ENCODE data around the gene TOX2. TPM values are rescaled to one million over a fixed set of nuclear protein-coding genes. Genes with fewer than 3 reads are reported as not detected.

Gene TOX2
- total and polyA plus RNA-seq, 2 donors from 2014 or later: 4.7 to 5.9 TPM

GRCh38 chr20:43971267-43971666 lies 56.6 kb downstream of the TOX2 start:
- Histone ChIP-seq H3K4me3 (ENCODE audit: low read length in 3 of 3) (no peak overlapping the region), H3K27me3 (ENCODE audit: control insufficient read depth, insufficient read depth, low read length) (no peaks in the 10 kb centered on the region), H3K9me3 (ENCODE audit: control insufficient read depth in 2 of 3, insufficient read depth in 1 of 3, low read length in 3 of 3) (no peaks in the 10 kb centered on the region), H3K36me3 (ENCODE audit: control insufficient read depth in 2 of 3, insufficient read depth in 3 of 3, low read length in 3 of 3) (no peaks in the 10 kb centered on the region), H3K9ac (ENCODE audit: low read length in 3 of 3) (no peak overlapping the region), H3K4me1 (ENCODE audit: control insufficient read depth in 2 of 3, insufficient read depth in 2 of 3, low read depth in 1 of 3, low read length in 3 of 3) (no peaks in the 10 kb centered on the region), H3K27ac (ENCODE audit: low read depth in 2 of 2, low read length in 2 of 2) (no peak overlapping the region)
- DNase-seq: peak in 1 of 5 donors; percentile 5
- no peak for FAIRE-seq
- intact Hi-C loops (cut with DNase I): no loop called here
- no peak for TF ChIP-seq CTCF (IDR thresholded peaks at IDR 0.05; ENCODE audit: borderline replicate concordance, extremely low read depth, insufficient read depth)

GRCh38 chr20:43972051-43972450 lies 57.4 kb downstream of the TOX2 start:
- H3K36me3 ChIP-seq (ENCODE audit: control insufficient read depth in 2 of 3, insufficient read depth in 3 of 3, low read length in 3 of 3): no peaks in the 10 kb centered on the region

GRCh38 chr20:43972692-43973091 lies 58.0 kb downstream of the TOX2 start:
- no peak for TF ChIP-seq CTCF (IDR thresholded peaks at IDR 0.05; ENCODE audit: borderline replicate concordance, extremely low read depth, insufficient read depth)
- DNase-seq (no peak), FAIRE-seq (no peak)
- Histone ChIP-seq H3K27ac (ENCODE audit: low read depth in 2 of 2, low read length in 2 of 2) (no peak overlapping the region), H3K4me1 (ENCODE audit: control insufficient read depth in 2 of 3, insufficient read depth in 2 of 3, low read depth in 1 of 3, low read length in 3 of 3) (no peaks in the 10 kb centered on the region), H3K9me3 (ENCODE audit: control insufficient read depth in 2 of 3, insufficient read depth in 1 of 3, low read length in 3 of 3) (no peaks in the 10 kb centered on the region), H3K27me3 (ENCODE audit: control insufficient read depth, insufficient read depth, low read length) (no peaks in the 10 kb centered on the region), H3K9ac (ENCODE audit: low read length in 3 of 3) (no peak overlapping the region), H3K4me3 (ENCODE audit: low read length in 3 of 3) (no peak overlapping the region), H3K36me3 (ENCODE audit: control insufficient read depth in 2 of 3, insufficient read depth in 3 of 3, low read length in 3 of 3) (no peaks in the 10 kb centered on the region)
- intact Hi-C loops (cut with DNase I): no loop called here

More at GRCh38 chr20:43972051-43972450, 57.4 kb downstream of the TOX2 start:
- no peak for TF ChIP-seq CTCF (IDR thresholded peaks at IDR 0.05; ENCODE audit: borderline replicate concordance, extremely low read depth, insufficient read depth)
- H3K4me1 ChIP-seq (ENCODE audit: control insufficient read depth in 2 of 3, insufficient read depth in 2 of 3, low read depth in 1 of 3, low read length in 3 of 3): no peaks in the 10 kb centered on the region
- no peak overlapping the region for H3K4me3 ChIP-seq (ENCODE audit: low read length in 3 of 3)
- DNase-seq (peak in 1 of 5 donors; percentile 16), FAIRE-seq (no peak)
- H3K9ac ChIP-seq (ENCODE audit: low read length in 3 of 3): no peak overlapping the region
- no peaks in the 10 kb centered on the region for H3K27me3 ChIP-seq (ENCODE audit: control insufficient read depth, insufficient read depth, low read length)
- no peak overlapping the region for H3K27ac ChIP-seq (ENCODE audit: low read depth in 2 of 2, low read length in 2 of 2)
- intact Hi-C loops (cut with DNase I): no loop called here
- no peaks in the 10 kb centered on the region for H3K9me3 ChIP-seq (ENCODE audit: control insufficient read depth in 2 of 3, insufficient read depth in 1 of 3, low read length in 3 of 3)

GRCh38 chr20:43973231-43973630 lies 58.6 kb downstream of the TOX2 start:
- Histone ChIP-seq H3K9me3 (ENCODE audit: control insufficient read depth in 2 of 3, insufficient read depth in 1 of 3, low read length in 3 of 3) (no peaks in the 10 kb centered on the region), H3K27ac (ENCODE audit: low read depth in 2 of 2, low read length in 2 of 2) (no peak overlapping the region), H3K9ac (ENCODE audit: low read length in 3 of 3) (no peak overlapping the region), H3K27me3 (ENCODE audit: control insufficient read depth, insufficient read depth, low read length) (no peaks in the 10 kb centered on the region), H3K36me3 (ENCODE audit: control insufficient read depth in 2 of 3, insufficient read depth in 3 of 3, low read length in 3 of 3) (no peaks in the 10 kb centered on the region), H3K4me3 (ENCODE audit: low read length in 3 of 3) (no peak overlapping the region), H3K4me1 (ENCODE audit: control insufficient read depth in 2 of 3, insufficient read depth in 2 of 3, low read depth in 1 of 3, low read length in 3 of 3) (no peaks in the 10 kb centered on the region)
- DNase-seq: no peak
- FAIRE-seq: no peak
- intact Hi-C loops (cut with DNase I): no loop called here
- no peak for TF ChIP-seq CTCF (IDR thresholded peaks at IDR 0.05; ENCODE audit: borderline replicate concordance, extremely low read depth, insufficient read depth)
